Mesodermal cell (in vitro differentiated cells): ENCODE results near the gene ARHGDIB.

Source experiments
- H3K27ac ChIP-seq: 2 replicates; pipeline ENCODE4 v1.7.0; 2013; ENCODE audit warnings: mild to moderate bottlenecking, low read depth, low read length, moderate library complexity; ENCODE audit not compliant: severe bottlenecking
- H3K36me3 ChIP-seq: 2 replicates; pipeline ENCODE4 v1.7.1; 2013; ENCODE audit warnings: mild to moderate bottlenecking, low read length, moderate library complexity; ENCODE audit not compliant: control insufficient read depth, insufficient read depth
- H3K4me1 ChIP-seq: one replicate; pipeline ENCODE4 v1.7.1; 2013; ENCODE audit warnings: mild to moderate bottlenecking, low read length; ENCODE audit not compliant: insufficient read depth, control insufficient read depth, poor library complexity, severe bottlenecking
- H3K4me3 ChIP-seq: 2 replicates; pipeline ENCODE4 v1.7.0; 2013; ENCODE audit warnings: low read length, control low read depth, mild to moderate bottlenecking; ENCODE audit not compliant: insufficient read depth, poor library complexity, severe bottlenecking; ENCODE audit errors: extremely low read depth
- H3K9me3 ChIP-seq: 2 replicates; pipeline ENCODE4 v1.7.1; 2013; ENCODE audit warnings: mild to moderate bottlenecking, low read length, moderate library complexity; ENCODE audit not compliant: control insufficient read depth
- WGBS, 2 experiments: methylation state at CpG; one replicate each; pipeline ENCODE4 v1.1.5; 2013; ENCODE audit warnings: missing lambda C conversion rate in 2 of 2; ENCODE audit not compliant: insufficient coverage in 2 of 2; 5-methylcytosine and 5-hydroxymethylcytosine counted together

The ARHGDIB gene

DNA sequence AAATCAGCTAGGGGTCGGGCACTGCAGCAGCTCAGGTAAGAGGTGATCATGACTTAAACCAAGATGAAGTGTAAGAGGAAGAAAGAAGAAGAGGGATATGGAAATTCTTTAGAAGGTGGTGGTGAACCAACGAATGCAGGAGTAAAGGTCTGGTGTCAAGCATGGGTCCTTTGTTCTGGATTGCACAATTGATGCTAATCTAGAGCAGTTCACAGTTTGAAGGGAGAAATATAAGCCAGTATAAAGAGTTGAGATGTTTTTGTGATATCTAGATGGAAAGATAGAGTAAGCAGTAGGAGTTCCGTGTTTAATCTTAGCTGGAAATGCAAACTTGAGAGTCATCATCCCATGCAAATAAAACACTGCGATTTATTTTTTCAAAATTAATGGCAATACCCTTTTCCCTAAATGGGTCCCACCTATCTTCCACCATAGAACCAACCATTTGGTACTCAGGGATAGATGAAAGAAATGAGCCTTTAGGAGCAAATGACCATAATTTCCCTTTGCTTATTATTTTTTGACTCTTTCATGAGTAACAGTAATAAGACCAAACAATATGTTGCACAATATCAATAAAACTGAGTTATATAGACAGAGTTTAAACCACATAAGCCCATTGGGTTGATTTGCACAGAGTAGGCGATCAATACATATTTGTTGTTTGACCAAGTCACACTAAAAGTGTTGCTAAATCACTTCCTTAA lies 60.7 kb downstream of the ARHGDIB start:
- WGBS, 2 experiments = 81 to 94% methylated on average over 2 to 3 of the region's 5 CpGs
- H3K4me1 ChIP-seq = peaks cover 4% of the 10 kb centered on the region
- H3K27ac ChIP-seq = no peak overlapping the region
- H3K4me3 ChIP-seq = no peak overlapping the region
- no peaks in the 10 kb centered on the region for H3K36me3 ChIP-seq
- no peaks in the 10 kb centered on the region for H3K9me3 ChIP-seq

DNA sequence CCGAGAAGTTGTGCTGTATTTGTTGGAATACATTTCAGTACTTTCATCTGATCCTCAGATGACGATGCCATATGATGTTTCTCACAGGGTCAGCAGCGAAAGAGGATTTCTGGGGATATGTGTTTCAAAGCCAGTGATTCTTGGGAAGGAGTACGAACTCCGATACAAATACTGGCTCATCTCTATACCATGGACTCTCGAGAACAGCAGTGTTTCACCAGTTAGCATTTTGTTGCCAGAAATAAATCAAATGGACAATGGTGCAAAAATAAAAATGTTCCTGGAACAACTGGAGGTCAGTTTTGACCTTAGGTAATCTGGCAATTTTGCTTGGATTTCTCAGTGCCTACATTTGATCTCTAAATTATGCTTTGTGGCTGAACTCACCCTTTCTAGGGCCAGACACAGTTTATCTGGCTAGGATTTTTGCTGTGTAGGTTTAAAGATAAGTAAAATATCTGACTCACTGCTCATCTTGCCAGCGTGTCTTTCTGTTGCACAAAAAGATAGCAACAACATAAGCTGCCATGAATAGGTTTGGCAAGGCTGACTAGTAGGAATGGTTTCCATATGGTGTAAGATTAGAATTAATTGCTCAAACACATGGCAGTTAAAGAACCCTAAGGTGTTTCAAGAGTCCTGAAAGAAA lies 64.8 kb downstream of the ARHGDIB start:
- peak overlapping the region; percentile 63 for H3K27ac ChIP-seq
- WGBS, 2 experiments = 40 to 93% methylated on average over 1 to 5 of the region's 7 CpGs
- no peak overlapping the region for H3K4me3 ChIP-seq
- H3K9me3 ChIP-seq = no peaks in the 10 kb centered on the region
- H3K4me1 ChIP-seq = peaks cover 4% of the 10 kb centered on the region
- no peaks in the 10 kb centered on the region for H3K36me3 ChIP-seq

DNA sequence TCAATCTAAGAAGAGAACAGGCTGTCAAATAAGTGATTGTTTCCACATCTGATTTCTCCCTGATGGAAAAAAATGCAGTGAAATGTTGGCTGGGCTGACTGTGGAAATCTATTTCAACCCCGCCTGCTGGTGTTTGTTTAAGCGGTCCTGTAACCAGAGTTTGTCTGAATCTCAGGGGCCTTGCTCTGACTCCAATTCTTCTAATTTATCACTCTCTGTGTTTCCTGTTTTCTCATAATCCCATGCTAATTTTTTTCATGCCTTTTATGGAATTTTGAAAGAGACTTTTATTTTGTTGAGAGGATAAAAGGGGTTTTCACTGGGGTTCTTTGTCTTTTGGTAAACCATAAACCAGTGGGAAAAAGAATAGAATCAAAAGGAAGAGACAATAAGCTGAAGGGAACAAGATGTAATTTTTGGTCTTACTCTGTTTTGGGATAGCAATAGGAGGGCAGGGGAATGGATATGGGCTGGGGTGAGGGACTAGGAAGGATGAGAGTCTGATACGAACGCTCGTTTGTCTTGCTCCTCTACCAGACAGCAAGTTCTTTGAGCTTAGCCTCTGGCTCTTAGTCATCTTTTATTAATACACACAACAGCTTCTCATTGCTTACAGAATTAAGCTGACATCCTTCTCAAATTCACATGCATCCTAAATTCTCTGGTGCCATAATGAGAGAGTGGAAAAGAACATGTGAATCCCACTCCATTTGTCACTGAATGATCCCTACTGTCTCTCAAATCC lies 67.7 kb downstream of the ARHGDIB start:
- no peaks in the 10 kb centered on the region for H3K9me3 ChIP-seq
- WGBS, 2 experiments = 83 to 100% methylated on average over 1 to 2 of the region's 5 CpGs
- peaks cover 4% of the 10 kb centered on the region for H3K4me1 ChIP-seq
- no peaks in the 10 kb centered on the region for H3K36me3 ChIP-seq
- H3K4me3 ChIP-seq = no peak overlapping the region
- H3K27ac ChIP-seq = no peak overlapping the region

DNA sequence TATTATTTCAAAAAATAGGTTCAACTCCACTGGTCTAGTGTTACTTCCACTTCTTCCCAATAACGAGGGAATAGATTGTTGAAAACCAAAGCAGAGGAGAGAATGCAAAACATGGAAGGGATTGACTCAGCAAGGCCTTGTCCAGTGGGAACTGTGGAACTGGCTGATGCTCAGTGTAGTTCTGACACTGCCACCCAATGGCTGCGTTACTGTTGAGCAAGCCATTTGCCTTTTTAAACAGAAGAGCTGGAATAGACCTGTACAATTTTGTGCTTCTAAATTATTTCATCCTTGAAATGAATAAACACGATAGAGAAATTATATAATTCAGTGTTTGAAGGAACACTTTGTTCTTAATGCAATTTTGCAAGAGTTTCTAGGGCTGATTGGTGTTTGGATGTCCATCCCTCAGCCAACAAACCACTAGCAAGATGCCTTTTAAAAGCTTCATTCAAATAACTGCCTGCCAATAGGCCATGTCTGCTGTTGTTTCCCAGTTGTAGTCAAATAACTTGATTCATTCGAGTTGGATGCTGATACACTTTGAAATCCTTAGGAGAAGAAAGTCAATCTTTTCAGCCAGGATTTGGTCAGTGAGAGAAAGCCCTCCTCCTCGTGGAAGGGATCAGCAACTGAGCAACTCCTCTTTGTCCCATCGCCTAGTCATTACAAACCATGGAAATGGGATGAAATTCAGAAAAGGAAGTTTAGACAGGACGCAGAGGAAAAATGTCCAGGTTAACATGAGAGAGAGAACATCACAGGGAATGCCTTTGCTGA lies 68.5 kb downstream of the ARHGDIB start:
- Histone ChIP-seq H3K4me3 (no peak overlapping the region), H3K27ac (no peak overlapping the region), H3K4me1 (peaks cover 4% of the 10 kb centered on the region), H3K36me3 (no peaks in the 10 kb centered on the region), H3K9me3 (no peaks in the 10 kb centered on the region)
- WGBS, 2 experiments = 91 to 95% methylated on average over 3 to 4 of the region's 7 CpGs
